Uterus (tissue), 2 donors: ENCODE results near the gene GABRG3.
"Not testable (repeated sequence)": the region's sequence is repeated elsewhere in the genome, so short reads cannot be mapped to it uniquely, and the experiment has no call there.

Experiments
- CTCF ChIP-seq, 4 experiments: fragments of 200-600 bp in 2 of 4; fragments of 450-650 bp in 2 of 4; sonication (generic) in 2 of 4; IDR thresholded peaks; one replicate each; pipeline ENCODE4 v1.5.1; 2016 to 2019; ENCODE audit warnings: antibody characterized with exemption in 4 of 4, mild to moderate bottlenecking in 2 of 4, moderate library complexity in 1 of 4
- POLR2A ChIP-seq, 2 donors: fragments of 450-650 bp; IDR thresholded peaks; one replicate each; pipeline ENCODE4 v1.6.1; 2016; ENCODE audit warnings: antibody characterized with exemption in 2 of 2, mild to moderate bottlenecking in 1 of 2, moderate library complexity in 1 of 2

GRCh38 chr15:27003003-27003402, 32.0 kb downstream of the GABRG3 start:
- TF ChIP-seq POLR2A, CTCF (IDR thresholded peaks at IDR 0.05): not testable (repeated sequence)
